Transverse colon (tissue), 3 donors: ENCODE results near the gene TLE3.

Experiments
- CTCF ChIP-seq, 5 experiments: fragments of 200-600 bp in 3 of 5; fragments of 450-650 bp in 2 of 5; sonication (generic) in 3 of 5; IDR thresholded peaks; 1 replicate in 2 of 5; 2 replicates in 3 of 5; pipeline ENCODE4 v1.5.1; 2016 to 2017; ENCODE audit warnings: antibody characterized with exemption in 5 of 5, inconsistent platforms in 3 of 5, mild to moderate bottlenecking in 2 of 5, moderate library complexity in 1 of 5
- EP300 ChIP-seq: sonication (generic); formaldehyde crosslinking; IDR thresholded peaks from one replicate; pipeline ENCODE4 v1.6.1; 2017; ENCODE audit warnings: antibody characterized with exemption, low read depth

DNA sequence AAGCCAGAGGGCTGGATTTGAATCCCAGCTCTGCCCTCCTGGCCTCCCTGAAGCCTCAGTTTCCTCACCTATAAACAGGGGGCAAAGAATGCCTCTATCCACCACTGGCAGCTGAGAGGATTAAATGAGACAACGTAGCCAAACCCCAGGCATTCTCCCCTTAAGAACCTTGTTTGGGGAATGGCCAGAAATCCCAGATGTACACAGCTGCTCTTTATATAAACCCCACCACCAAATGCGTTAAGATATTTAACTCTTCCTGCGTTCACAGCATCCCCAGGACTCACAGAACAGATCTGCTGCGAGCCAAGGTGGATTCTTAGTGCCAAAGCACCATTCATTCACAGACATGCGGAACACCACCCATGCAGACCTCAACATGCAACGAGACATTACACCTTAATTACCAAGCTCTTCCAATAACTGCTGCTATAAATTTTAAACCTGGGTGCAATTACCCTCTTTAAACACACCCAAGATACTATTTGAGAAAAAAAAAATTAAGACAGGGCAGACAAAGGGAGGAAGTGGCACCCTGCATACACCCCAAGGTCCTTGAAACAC, 5.2 kb downstream of the TLE3 start:
- no peak for TF ChIP-seq EP300
- TF ChIP-seq CTCF (IDR thresholded peaks at IDR 0.05): no peak
